ENCODE measurements around the gene MYB. TPM values are rescaled to one million over a fixed set of nuclear protein-coding genes. Genes with fewer than 3 reads are reported as not detected.

Gene MYB
- total and polyA plus RNA-seq, 2 of the 4 experiments (the other 2 are of a cell fraction) = 0.44 to 0.90 TPM

DNA sequence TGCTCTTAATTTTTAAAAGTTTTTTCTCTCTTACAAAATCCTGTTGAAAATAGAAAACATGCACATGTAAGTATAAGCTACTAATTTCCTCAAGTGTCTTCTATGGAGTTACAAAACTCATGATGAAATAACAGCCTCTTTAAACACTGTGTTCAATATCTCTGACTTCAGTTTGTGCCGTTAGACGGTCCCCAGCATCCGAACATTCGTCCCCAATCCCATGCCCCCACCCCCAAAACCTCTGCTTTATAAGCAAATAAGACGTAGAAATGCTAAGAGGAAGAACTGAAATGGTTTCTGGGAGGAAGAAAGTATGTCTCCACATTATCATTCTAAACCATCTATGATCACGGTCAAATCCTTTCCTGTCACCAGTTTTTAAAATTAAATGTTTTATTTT is 31.7 kb upstream of the MYB start:
- in situ Hi-C loops (cut with MboI; ENCODE audit: low sequenced_read_pairs) = no loop called here
- H3K9me1 ChIP-seq (ENCODE audit: insufficient read depth, low read length) = no peaks in the 10 kb centered on the region; the same call in none of the 2 replicates
- CTCF ChIA-PET = no interaction called here

More for the DNA sequence above, 31.7 kb upstream of the MYB start:
- H3K14ac ChIP-seq (replicated peaks; ENCODE audit: low read depth, low read length) = no peak overlapping the region
- H2AK9ac ChIP-seq (replicated peaks; ENCODE audit: low read depth, low read length, poor library complexity) = no peak overlapping the region
- no peak overlapping the region for H2BK5ac ChIP-seq (ENCODE audit: low read depth, low read length, poor library complexity, severe bottlenecking)
- H2BK15ac ChIP-seq (ENCODE audit: low read depth, low read length) = no peak overlapping the region
- no peak overlapping the region for H3K4me3 ChIP-seq (ENCODE audit: insufficient read depth, low read depth, low read length)
- no TSS peak for BruUV-seq (replicated peaks)
- H4K20me1 ChIP-seq (ENCODE audit: insufficient read depth, low read length) = no peaks in the 10 kb centered on the region
- no peak overlapping the region; the same call in 1 of the 2 replicates for H3K56ac ChIP-seq (ENCODE audit: extremely low read depth, insufficient read depth, low read length)
- no peak overlapping the region for H2AK5ac ChIP-seq (ENCODE audit: low read depth, low read length)
- H3K9ac ChIP-seq (ENCODE audit: low read depth, low read length) = no peak overlapping the region
- DNase-seq = no peak
- no peak overlapping the region for H2AFZ ChIP-seq (replicated peaks; ENCODE audit: low read length, poor library complexity)
- intact Hi-C loops (cut with micrococcal nuclease) (no loop called here), dilution Hi-C loops (cut with HindIII; ENCODE audit: low sequenced_read_pairs, unreplicated experiment) (no loop called here)
- H2BK20ac ChIP-seq (ENCODE audit: low read depth, low read length) = no peak overlapping the region
- peaks cover 4% of the 10 kb centered on the region for H3K4me1 ChIP-seq (ENCODE audit: control insufficient read depth, insufficient read depth, low read length)
- no peak for ATAC-seq (ENCODE audit: low read depth)
- no peak overlapping the region for H2BK120ac ChIP-seq (ENCODE audit: low read depth, low read length)
- no peaks in the 10 kb centered on the region for H3K9me3 ChIP-seq (ENCODE audit: control insufficient read depth, insufficient read depth, low read length)
- no peak overlapping the region for H3K23ac ChIP-seq (ENCODE audit: low read depth, low read length)
- H3K27me3 ChIP-seq (ENCODE audit: control insufficient read depth, insufficient read depth, low read length) = no peaks in the 10 kb centered on the region
- no peak overlapping the region for H3K27ac ChIP-seq (ENCODE audit: insufficient read depth, low read length)
- POLR2A ChIA-PET (ENCODE audit: unreplicated experiment) = no interaction called here
- H3K4me2 ChIP-seq (ENCODE audit: low read depth, low read length) = no peak overlapping the region
- no peak overlapping the region for H3K18ac ChIP-seq (ENCODE audit: low read depth, low read length)
- H3K36me3 ChIP-seq (ENCODE audit: control insufficient read depth, insufficient read depth, low read length) = no peaks in the 10 kb centered on the region
- H4K8ac ChIP-seq (ENCODE audit: low read depth in 2 of 2, low read length in 2 of 2) = no peak overlapping the region
- H4K5ac ChIP-seq (ENCODE audit: low read depth, low read length) = no peak overlapping the region
- H4K91ac ChIP-seq (ENCODE audit: insufficient read depth, low read depth, low read length) = no peak overlapping the region
- no peak for TF ChIP-seq FOS (IDR thresholded peaks at IDR 0.05; ENCODE audit: low read depth, low read length)
- TF ChIP-seq CHD1 (IDR thresholded peaks at IDR 0.05; ENCODE audit: low read depth, low read length) = no peak
- no peak for TF ChIP-seq SMC3 (IDR thresholded peaks at IDR 0.05; ENCODE audit: low read depth, low read length)
- no peak for TF ChIP-seq RAD21 (IDR thresholded peaks at IDR 0.05; ENCODE audit: low read length)
- TF ChIP-seq MAZ (IDR thresholded peaks at IDR 0.05; ENCODE audit: borderline replicate concordance, low read depth, low read length) = no peak
- TF ChIP-seq NFE2L2 (IDR thresholded peaks at IDR 0.05; ENCODE audit: low read depth, low read length) = no peak
- TF ChIP-seq, protein P1, sequence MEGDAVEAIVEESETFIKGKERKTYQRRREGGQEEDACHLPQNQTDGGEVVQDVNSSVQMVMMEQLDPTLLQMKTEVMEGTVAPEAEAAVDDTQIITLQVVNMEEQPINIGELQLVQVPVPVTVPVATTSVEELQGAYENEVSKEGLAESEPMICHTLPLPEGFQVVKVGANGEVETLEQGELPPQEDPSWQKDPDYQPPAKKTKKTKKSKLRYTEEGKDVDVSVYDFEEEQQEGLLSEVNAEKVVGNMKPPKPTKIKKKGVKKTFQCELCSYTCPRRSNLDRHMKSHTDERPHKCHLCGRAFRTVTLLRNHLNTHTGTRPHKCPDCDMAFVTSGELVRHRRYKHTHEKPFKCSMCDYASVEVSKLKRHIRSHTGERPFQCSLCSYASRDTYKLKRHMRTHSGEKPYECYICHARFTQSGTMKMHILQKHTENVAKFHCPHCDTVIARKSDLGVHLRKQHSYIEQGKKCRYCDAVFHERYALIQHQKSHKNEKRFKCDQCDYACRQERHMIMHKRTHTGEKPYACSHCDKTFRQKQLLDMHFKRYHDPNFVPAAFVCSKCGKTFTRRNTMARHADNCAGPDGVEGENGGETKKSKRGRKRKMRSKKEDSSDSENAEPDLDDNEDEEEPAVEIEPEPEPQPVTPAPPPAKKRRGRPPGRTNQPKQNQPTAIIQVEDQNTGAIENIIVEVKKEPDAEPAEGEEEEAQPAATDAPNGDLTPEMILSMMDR (conservative IDR thresholded peaks at IDR 0.05; ENCODE audit: low read depth, low read length) = no peak
- no peak for TF ChIP-seq MAFK (IDR thresholded peaks at IDR 0.05; ENCODE audit: low read depth, low read length)
- no peak for TF ChIP-seq BHLHE40 (IDR thresholded peaks at IDR 0.05; ENCODE audit: low read depth, low read length)
- TF ChIP-seq RCOR1 (IDR thresholded peaks at IDR 0.05; ENCODE audit: insufficient replicate concordance, low read length) = no peak
- no peak for TF ChIP-seq CEBPB (IDR thresholded peaks at IDR 0.05; ENCODE audit: low read depth, low read length)
- TF ChIP-seq, protein P2, sequence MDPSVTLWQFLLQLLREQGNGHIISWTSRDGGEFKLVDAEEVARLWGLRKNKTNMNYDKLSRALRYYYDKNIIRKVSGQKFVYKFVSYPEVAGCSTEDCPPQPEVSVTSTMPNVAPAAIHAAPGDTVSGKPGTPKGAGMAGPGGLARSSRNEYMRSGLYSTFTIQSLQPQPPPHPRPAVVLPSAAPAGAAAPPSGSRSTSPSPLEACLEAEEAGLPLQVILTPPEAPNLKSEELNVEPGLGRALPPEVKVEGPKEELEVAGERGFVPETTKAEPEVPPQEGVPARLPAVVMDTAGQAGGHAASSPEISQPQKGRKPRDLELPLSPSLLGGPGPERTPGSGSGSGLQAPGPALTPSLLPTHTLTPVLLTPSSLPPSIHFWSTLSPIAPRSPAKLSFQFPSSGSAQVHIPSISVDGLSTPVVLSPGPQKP (IDR thresholded peaks at IDR 0.05; ENCODE audit: borderline replicate concordance, low read depth, low read length) = no peak
- TF ChIP-seq POLR2A (IDR thresholded peaks at IDR 0.05; ENCODE audit: low read depth, low read length) = no peak
- TF ChIP-seq RFX5 (IDR thresholded peaks at IDR 0.05; ENCODE audit: low read depth, low read length) = no peak
- no peak for TF ChIP-seq MXI1 (IDR thresholded peaks at IDR 0.05; ENCODE audit: borderline replicate concordance, low read depth, low read length)
- TF ChIP-seq, protein P3, sequence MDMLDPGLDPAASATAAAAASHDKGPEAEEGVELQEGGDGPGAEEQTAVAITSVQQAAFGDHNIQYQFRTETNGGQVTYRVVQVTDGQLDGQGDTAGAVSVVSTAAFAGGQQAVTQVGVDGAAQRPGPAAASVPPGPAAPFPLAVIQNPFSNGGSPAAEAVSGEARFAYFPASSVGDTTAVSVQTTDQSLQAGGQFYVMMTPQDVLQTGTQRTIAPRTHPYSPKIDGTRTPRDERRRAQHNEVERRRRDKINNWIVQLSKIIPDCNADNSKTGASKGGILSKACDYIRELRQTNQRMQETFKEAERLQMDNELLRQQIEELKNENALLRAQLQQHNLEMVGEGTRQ (IDR thresholded peaks at IDR 0.05; ENCODE audit: low read depth, low read length) = no peak
- WGBS, 2 experiments (ENCODE audit: extremely low coverage in 2 of 2, insufficient read length in 1 of 2) = no CpG with 5 or more reads among the region's 6 CpGs
- no peak overlapping the region for H3K4ac ChIP-seq (ENCODE audit: low read depth, low read length)
- H3K79me1 ChIP-seq (ENCODE audit: low read depth in 1 of 2, low read length in 2 of 2) = no peaks in the 10 kb centered on the region

Data from IMR-90 (cell line).